Endothelial cell of hepatic sinusoid (primary cell): Measurements from ENCODE around the gene GNA15.

ENCODE experiments used
- in situ Hi-C: cut with HindIII; loops from 2 replicates; pipeline ENCODE4 v1.10.0; 2017; ENCODE audit warnings: low sequenced_read_pairs

Gene GNA15

GRCh38 chr19:3105641-3106508 is 30.0 kb upstream of the GNA15 start:
- in situ Hi-C loops, result no loop called here

- in situ Hi-C loops, result no loop called here
Measured at GRCh38 chr19:3106509-3107141, 29.2 kb upstream of the GNA15 start.

DNA sequence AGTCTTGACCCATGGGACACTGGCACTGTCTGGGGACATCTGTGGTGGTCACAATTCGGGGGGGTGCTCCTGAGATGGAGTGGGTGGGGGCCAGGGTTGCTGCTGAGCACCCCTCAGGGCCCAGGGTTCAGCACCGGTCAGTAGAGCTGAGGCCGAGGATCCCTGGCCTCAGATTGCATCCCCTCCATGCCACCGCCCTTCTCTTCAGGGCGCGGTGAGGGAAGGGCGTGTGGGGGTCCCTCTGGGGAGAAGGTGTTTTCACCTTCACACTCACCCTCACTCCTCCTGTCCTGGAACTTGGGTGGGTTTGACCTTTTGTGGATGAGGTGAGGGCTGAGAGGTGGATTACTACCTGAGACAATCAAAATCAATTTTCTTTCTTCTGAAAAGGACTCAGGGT is 28.2 kb upstream of the GNA15 start:
- in situ Hi-C loops, result no loop called here

GRCh38 chr19:3108775-3109174 is 27.1 kb upstream of the GNA15 start:
- in situ Hi-C loops, result no loop called here

DNA sequence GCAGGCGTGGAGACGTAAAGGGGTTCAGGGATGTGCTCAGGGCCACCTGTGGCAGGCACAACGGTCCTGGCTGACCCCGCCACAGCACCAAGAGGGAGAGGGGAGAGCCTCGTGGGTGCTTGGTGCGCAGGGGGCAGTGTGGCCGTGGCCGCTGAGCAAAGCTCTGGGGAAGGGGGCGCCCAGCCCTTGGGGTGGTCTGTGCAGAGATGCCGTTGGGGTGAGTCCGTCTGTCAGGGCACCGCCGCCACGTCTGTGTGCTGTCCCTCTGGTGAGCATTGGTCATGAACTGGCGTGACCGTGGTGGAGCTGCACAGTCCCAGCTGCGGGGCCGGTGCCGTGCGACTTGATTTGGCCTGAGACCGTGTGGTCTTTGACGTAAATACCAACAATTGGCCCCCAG is 26.3 kb upstream of the GNA15 start:
- in situ Hi-C loops, result no loop called here

DNA sequence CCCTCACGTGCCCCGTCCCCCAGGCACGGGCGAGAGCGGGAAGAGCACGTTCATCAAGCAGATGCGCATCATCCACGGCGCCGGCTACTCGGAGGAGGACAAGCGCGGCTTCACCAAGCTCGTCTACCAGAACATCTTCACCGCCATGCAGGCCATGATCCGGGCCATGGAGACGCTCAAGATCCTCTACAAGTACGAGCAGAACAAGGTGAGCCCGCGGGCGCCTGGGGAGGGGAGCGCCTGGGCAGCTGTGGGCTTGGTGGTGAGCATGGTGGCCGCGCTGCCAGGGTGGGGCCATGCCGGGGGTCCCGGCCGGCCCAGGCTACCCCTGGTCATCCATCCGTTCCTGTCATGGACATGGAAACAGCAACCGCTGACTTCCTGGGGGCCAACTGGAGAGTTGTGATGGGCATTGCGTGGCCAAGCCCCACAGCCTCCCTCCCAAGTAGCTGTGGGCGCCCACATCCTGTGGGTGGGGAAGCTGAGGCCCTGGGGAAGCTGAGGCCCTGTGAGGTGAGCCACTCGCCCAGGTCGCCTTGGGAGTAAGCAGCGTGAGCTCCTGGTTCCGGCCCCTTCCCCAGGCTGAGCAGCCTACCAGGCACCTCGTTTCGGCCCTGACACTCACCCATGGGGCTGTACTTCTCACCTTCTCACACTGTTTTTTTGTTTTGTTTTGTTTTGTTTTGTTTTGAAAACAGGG is 25.6 kb upstream of the GNA15 start:
- in situ Hi-C loops, result no loop called here

GRCh38 chr19:3111586-3112247 is 24.1 kb upstream of the GNA15 start:
- in situ Hi-C loops, result no loop called here

- in situ Hi-C loops, result no loop called here
Measured at GRCh38 chr19:3112375-3113099, 23.3 kb upstream of the GNA15 start.

DNA sequence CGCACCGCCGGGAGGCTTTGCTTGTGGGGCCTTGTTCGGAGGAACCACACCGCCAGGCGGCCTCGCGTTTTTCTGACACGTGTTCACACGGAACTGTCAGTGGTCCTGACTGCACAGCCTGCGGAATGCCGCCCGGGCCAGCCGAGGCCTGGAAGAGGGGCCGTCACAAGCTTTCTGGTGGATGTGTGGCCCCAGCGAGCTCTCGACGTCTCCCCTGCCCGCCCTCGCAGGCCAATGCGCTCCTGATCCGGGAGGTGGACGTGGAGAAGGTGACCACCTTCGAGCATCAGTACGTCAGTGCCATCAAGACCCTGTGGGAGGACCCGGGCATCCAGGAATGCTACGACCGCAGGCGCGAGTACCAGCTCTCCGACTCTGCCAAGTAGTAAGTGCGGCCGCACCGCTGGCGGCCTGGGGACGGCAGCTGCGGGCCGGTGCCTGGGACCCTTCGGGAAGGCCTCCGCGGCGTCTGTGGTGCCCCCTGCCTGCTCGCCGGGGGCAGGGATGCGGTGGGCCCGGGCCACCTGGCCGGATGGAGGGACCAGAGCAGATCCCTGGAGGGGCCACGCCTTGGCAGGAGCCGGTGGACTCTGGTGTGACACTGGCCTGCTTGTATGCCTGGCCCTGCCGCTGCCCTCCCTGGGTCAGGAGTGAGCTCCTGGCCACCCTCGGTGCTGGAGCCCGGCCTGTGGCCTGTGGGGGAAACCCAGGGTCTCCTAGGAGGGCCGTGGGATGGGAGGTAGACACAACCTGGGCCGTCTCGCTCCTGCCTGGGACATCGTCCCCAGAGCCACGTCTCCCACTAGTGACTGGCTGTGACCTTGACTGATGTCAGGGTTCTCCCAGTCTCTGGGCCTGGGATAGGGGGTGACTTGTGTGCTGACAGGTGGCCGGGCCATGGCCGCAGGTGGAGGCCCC is 22.5 kb upstream of the GNA15 start:
- in situ Hi-C loops, result no loop called here

- in situ Hi-C loops, result no loop called here
Measured at GRCh38 chr19:3114018-3114726, 21.7 kb upstream of the GNA15 start.

DNA sequence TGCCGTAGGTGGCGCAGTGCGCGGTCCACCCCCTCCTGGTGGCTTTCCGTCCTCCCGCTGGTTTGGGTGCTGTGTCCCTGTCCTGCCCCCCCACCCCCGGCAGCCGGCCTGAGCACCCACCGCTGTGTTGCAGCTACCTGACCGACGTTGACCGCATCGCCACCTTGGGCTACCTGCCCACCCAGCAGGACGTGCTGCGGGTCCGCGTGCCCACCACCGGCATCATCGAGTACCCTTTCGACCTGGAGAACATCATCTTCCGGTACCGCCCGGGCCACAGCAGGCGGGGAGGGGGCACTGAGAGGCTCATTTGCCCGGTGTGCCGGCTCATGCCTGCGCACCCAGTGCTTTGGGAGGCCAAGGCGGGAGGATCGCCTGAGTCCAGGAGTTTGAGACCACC is 21.0 kb upstream of the GNA15 start:
- in situ Hi-C loops, result no loop called here

DNA sequence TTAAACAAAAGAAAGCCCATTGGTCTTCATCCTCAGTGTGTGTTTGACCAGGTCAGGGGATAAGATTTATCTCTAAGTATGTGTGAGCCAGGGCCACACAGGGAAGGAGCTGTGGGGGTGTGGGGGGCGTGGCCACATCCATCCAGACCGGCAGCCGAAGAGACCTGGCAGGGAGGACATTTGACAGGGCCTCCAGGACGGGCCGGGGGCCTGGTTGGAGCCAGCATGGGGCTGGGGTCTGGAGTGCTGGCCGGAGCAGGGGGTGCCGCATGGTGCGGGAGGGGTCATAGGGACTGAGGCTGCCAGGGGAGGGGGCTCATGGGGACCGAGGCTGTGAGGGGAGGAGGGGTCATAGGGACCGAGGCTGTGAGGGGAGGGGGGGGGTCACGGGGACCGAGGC is 20.4 kb upstream of the GNA15 start:
- in situ Hi-C loops, result no loop called here

DNA sequence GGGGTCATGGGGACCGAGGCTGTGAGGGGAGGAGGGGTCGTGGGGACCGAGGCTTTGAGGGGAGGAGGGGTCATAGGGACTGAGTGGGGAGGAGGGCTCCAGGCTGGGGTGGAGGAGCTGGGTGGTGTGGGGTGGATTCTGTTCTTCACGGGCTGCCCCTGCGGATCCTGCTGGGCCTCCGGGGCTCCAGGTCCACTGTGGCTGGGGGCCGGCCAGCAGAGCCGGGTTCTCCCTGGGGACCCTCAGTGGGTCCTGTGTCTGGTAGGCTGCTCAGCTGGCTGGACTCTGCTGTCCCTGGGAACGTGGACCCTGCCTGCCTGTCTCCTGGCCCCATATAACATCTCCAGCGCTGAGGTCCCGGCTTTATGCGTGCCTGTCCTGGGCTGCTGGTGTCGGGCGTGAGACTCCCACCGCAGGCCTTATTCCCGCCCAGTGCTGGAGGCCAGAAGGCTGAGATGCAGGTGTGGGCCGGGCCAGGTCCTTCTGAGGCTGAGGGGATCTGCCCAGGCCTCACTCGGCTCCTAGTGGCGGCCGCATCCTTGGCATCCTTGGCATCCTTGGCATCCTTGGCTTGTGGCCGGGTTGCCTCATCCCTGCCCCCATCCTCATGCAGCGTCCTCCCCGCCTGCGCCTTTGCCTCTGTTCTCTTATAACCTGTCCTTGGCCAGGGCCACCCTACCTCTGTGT is 19.8 kb upstream of the GNA15 start:
- in situ Hi-C loops, result no loop called here

DNA sequence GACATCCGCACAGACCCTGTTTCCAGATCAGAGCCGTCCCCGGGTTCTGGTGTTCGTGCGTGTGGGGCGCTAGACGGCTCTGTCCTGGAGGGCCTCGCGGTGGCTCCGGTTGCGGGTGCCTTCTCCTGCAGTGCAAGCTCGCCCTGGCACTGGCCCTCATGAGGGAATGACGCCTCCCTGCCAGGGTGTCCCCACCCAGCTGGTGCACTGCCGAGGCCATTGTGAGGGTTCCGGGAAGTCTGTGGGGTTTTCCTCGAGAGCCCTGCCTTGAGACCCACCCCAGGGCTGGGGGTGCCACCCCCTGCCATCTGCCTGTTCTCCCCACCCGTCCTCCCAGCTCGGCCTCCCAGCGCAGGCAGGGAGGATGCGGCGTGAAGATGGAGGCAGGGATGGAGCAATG is 19.2 kb upstream of the GNA15 start:
- in situ Hi-C loops, result no loop called here

- in situ Hi-C loops, result no loop called here
Measured at GRCh38 chr19:3117716-3118115, 18.1 kb upstream of the GNA15 start.

GRCh38 chr19:3118232-3119070 is 17.4 kb upstream of the GNA15 start:
- in situ Hi-C loops, result no loop called here

DNA sequence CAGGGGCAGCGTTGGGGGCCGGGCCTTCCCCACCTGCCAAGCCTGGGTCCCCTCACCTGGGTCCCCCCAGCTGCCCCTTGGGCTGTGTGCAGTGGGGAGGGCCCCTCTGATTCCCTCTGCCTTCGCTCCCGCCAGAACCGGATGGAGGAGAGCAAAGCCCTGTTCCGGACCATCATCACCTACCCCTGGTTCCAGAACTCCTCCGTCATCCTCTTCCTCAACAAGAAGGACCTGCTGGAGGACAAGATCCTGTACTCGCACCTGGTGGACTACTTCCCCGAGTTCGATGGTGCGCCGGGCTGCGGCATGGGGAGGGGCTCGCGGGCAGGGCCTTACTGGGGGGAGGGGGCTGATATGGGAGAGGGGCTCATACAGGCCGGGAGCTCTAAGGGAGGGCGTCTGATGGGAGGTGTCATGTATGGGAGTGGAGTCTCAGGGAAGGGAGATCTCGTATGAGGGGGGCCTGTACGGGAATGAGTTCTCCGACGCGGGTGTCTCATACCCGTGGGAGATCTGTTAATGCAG is 16.7 kb upstream of the GNA15 start:
- in situ Hi-C loops, result no loop called here
